ENCODE data around the gene SLC19A2.
"Not testable (repeated sequence)": the region's sequence is repeated elsewhere in the genome, so short reads cannot be mapped to it uniquely, and the experiment has no call there.

Gene SLC19A2, protein sequence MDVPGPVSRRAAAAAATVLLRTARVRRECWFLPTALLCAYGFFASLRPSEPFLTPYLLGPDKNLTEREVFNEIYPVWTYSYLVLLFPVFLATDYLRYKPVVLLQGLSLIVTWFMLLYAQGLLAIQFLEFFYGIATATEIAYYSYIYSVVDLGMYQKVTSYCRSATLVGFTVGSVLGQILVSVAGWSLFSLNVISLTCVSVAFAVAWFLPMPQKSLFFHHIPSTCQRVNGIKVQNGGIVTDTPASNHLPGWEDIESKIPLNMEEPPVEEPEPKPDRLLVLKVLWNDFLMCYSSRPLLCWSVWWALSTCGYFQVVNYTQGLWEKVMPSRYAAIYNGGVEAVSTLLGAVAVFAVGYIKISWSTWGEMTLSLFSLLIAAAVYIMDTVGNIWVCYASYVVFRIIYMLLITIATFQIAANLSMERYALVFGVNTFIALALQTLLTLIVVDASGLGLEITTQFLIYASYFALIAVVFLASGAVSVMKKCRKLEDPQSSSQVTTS
- total RNA-seq = 5.2 to 28.4 (median 19.3) reads per million in 18 experiments

- peak; percentile 99 for DNase-seq
Observed at GRCh38 chr1:169485431-169486280, at the start of gene SLC19A2. Gene SLC19A2 (minus strand): TSS chr1:169485944. CDS start chr1:169485766, 178 bp downstream.

DNA sequence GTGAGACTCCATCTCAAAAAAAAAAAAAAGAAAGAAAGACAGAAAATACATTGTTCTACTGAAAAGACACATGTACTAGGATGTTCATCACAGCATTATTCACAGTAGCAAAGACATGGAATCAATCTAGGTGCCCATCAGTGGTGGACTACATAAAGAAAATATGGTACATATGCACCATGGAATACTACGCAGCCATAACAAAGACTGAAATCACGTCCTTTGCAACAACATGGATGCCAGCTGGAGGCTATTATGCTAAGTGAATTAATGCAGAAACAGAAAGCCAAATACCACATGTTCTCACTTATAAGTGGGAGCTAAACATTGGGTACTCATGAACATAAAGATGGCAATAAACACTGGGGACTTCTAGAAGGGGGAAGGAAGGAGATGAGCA lies 48.9 kb upstream of the SLC19A2 start:
- no peak for DNase-seq

DNA sequence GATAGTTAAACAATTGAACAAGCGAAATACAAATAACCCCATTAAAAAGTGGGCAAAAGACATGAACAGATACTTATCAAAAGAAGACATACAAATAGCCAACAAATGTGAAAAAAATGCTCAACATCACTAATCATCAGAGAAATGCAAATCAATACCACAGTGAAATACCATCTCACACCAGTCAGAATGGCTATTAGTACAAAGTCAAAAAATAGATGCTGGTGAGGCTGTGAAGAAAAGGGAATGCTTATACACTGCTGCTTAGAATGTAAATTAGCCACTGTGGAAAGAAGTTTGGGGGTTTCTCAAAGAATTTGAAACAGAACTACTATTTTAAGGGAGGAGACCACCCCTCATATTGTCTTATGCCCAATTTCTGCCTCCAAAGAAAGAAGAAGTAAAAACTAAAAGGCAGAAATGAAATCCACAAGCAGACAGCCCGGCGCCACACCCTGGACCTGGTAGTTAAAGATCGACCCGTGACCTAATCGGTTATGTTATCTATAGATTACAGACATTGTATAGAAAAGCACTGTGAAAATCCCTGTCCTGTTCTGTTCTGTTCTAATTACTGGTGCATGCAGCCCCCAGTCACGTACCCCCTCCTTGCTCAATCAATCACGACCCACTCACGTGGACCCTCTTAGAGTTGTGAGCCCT lies 47.9 kb upstream of the SLC19A2 start:
- not testable (repeated sequence) for DNase-seq

DNA sequence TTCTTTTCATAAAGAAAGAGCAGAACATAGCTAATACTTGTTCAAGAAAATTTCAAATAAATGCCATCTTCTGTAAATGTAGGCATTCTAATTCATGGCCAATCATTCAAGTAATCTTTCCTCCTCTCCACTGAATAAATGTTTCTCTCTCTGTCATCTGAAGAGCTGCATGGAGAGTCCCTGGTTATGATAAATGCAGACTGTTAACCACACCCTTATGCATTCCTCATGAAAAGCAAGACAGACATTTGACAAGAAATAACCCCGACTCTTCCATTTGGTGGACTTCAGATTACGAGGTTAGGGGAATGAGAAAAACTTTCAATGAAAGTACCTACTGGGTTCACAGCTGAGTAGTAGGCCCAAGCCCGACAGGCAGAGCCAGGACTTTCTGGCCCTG lies 44.7 kb upstream of the SLC19A2 start:
- DNase-seq = no peak

DNA sequence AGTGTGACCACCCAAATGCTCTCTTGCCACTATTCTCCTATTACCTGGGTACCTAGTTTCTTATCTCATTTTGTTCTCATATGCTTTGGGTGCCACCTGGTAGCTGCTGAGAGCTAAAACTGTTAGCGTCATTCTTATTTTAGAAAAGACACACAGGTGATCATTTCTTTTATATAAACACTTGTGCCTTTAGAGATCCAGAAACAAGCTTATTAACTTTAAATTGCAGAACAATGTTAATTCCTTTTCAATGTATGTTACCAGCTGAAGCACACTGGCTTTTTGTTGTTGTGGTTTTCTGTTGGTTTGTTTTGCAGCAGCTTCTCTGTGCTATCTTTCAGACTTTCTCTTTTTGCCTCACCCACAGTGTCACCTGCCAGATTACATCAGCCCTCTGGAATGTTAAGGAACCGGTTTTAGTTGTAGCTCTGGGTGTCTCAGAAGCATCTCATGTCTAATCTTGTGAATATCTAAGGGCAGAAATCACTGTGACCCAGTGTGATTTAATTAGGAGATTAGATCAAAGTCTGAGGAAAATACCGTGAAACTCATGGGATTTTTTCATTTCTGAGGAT lies 43.4 kb upstream of the SLC19A2 start:
- no peak for DNase-seq

- peak in 1 of 2 donors; percentile 6 for DNase-seq
Observed at GRCh38 chr1:169528215-169529067, 42.7 kb upstream of the SLC19A2 start.

DNA sequence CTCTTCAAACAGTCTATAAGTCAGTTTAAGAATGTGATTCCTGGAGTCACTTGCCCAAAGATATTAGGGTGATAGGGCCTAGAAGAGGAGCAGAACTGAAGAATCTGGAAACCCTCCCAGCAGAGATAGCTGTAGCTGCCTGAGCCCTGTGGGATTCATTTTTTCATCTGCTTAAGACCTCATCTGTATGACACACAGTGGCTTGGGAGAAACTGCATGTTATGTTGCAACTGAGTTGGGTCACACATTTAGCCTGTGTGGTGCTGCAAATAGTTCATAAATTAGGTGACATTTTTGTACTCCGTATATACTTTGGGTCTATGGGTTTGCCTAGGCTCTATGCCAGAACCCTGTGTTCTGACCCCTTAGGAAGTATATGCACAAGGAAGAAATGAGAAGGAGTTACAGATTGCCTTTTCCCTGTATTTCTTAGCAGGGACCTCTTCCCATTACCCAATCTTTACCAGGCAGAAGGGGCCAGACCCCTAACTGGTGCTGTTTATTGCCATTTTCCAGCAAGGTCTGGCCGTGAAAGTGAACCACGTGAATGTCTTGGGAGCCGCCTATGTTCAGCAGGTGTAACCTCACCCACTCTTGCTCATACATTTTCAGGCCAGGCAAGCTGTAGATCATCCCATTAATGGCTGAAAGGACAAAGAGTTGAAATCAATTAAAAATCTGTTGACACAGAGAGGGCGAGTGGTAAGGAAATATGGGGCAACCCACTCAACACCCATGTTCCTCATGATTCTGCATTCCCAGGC lies 41.9 kb upstream of the SLC19A2 start:
- peak in 1 of 2 donors; percentile 35 for DNase-seq

- no peak for DNase-seq
Observed at GRCh38 chr1:169527001-169527400, 41.3 kb upstream of the SLC19A2 start.

DNA sequence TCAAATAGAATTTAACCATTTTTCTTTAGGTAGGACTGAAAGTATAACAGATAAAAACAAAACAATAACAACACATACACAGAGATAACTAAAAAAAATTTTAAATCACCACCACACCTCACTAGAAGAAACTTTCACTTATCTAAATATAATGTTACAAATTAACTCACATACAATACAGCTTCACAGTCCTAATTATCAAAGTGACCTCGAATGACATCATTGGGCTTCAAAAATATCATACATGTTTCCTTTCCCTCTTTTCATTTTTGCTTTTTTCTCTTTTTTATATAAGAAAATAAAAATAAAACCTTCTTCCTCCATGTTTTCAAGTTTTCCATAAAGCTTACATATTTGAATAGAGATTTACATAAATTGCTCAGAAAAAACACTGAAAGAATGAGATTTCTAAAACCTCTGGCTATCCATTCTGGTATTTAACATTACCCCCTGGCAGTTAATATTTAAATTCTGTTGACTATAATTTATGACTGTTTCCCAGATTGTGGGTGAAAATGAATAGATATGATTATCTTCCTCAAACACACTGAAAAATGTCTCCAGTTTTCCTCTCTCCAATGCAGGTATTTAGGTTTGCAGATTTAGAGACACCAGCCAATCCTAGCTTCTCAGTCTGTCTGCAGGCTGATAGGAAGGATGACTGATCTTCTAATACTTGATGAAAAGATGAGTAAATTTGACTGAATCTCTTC lies 40.5 kb upstream of the SLC19A2 start:
- no peak for DNase-seq

GRCh38 chr1:169525391-169525790 lies 39.6 kb upstream of the SLC19A2 start:
- no peak for DNase-seq

DNA sequence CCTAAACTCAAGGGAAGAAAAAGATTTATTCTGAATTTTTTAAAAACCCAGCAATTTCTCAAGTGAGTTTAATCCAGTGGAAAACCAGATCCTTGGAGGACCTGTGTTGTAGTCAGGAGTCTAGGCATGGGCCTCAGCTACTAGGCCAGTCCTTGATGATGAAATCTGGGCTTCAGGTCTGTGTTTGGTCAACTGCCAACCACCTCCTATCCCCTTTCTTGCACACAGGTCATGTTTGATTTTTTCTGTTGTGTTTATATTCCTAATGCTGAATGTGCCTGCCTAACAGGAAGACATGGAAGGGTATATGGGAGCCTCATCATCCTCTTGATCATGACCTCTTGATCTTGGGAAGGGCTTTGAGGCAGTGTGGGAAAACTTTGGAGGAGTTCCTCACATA lies 38.2 kb upstream of the SLC19A2 start:
- DNase-seq = no peak

DNA sequence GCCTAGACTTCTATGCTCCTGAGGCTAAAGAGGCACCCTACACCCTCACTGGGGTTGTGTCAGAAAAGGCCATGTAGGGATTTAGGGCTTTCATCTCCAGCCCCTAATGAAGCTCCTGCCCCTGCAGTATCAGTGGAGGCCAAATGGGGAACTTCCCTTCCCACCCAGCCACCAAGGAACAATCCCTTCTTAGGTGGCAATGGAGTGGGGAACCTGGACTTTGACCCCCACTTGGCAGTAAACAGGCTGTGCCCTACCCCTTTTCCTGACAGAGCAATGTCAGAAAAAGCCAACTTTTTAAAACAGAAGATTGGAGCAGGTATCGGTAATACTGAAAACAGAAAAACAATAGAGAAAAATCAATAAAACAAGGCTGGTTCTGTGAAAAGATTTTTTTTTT lies 35.5 kb upstream of the SLC19A2 start:
- no peak for DNase-seq

- no peak for DNase-seq
Observed at GRCh38 chr1:169517558-169518186, 31.9 kb upstream of the SLC19A2 start.

DNA sequence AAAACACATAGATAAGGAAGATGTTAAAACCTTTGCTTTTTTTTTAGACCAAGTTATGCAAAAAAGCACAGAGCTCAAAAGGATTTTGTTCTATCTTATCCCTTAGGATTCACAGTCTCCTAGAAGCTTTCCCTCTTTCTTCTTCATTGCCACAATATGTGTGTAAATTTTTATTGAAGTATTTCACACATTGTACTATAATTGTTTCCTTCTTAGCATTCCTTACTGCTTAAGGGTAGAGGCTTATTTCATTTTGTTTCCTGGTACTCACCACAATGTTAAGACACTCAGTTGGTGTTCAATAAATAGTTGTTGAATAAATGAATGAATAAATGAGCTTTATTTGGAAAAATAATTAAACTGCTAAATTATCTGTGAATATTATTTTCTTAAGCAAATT lies 29.9 kb upstream of the SLC19A2 start:
- no peak for DNase-seq

GRCh38 chr1:169514566-169515270 lies 29.0 kb upstream of the SLC19A2 start:
- DNase-seq = no peak

DNA sequence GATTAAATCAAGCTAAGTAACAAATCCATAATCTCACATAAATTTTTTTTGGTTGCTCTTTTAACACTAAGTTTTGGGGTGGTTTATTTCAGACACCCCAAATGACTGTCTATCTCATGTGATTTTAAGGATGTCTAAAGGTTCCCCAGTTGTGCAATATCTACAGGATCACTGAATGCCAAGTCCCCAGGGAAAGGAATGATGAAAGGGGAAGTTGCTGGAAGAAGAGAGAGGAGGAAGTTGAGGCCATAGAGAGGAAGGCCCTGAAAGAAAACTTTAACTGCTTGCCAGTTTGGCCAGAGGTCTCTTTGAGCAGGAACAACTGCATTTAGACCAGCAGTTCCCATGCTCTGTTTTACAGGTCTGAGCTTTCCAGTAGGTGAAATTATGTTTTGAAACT lies 27.5 kb upstream of the SLC19A2 start:
- peak; percentile 52 to 70 for DNase-seq

DNA sequence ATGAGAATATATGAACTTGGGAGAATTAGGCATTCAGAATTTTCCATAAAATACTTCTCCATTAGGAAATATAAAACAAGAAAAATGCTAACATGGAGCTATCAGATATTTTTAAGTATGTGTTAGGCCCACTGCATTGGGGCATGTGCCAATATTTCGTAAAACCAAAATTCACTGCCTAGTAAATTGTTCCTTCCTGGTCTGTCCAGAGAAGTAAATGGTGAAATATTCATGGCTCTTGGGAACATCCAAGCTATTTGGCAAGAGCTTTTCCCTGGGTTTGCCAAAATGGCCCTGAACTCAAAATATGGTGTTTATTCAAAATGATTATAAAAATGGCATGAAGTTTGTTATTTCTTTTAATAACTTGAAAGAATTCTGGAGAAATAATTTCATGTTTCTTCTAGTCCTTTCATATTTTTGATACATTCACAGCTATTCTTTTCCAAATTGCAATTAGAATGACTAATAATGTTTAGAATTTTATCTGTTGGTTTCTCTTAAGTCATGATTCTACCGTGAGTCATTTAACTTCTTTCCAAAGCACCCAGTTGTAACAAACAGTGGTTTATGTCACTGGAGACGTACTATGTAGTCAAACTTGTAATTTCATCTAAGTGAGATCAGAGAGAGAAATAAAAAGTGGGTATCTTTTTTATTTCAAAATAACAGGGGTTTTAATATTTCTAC lies 25.7 kb upstream of the SLC19A2 start:
- peak in 1 of 2 donors; percentile 7 for DNase-seq

DNA sequence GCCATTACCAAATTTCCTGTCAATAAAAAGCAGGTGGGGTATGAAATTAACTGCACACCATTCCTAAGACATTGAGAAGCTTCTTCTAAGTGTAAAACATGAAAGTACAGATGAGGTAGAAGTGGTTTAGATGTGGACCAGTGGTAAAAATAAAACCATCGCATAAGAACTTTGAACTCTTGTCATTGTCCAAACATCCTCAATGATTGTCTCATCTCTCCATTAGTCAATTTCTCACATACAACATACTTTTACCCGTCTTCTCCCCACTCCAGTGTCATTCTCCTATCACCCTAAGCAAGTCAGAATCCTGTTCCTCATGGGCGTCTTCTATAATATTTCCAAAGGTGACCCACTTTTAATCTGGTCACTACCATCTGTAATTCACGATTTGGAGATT lies 24.3 kb upstream of the SLC19A2 start:
- DNase-seq = no peak
